Measurements from ENCODE around the gene PTGER3. TPM values are rescaled to one million over a fixed set of nuclear protein-coding genes. Genes with fewer than 3 reads are reported as not detected.
"Not testable (repeated sequence)": the region's sequence is repeated elsewhere in the genome, so short reads cannot be mapped to it uniquely, and the experiment has no call there.

The PTGER3 gene
- total and polyA plus RNA-seq, 7 donors = 0.46 to 52.4 (median 26.8) TPM

- Histone ChIP-seq H3K4me3 (no peak overlapping the region), H3K27me3 (no peaks in the 10 kb centered on the region), H3K27ac (no peak overlapping the region), H3K9me3 (no peaks in the 10 kb centered on the region), H3K36me3 (no peaks in the 10 kb centered on the region), H3K4me1 (peaks cover 0 to 30% (median 20%) of the 10 kb centered on the region in 4 donors)
- WGBS, 2 donors = 66 to 90% methylated on average over 2 of the region's 2 CpGs
- intact Hi-C loops (cut with DNase I) = no loop called here
- DNase-seq = no peak
- TF ChIP-seq POLR2AphosphoS5 (IDR thresholded peaks at IDR 0.05) (no peak), EP300 (IDR thresholded peaks at IDR 0.05) (no peak), POLR2A (IDR thresholded peaks at IDR 0.05) (no peak), CTCF (IDR thresholded peaks at IDR 0.05) (no peak)
Observed at GRCh38 chr1:70947835-70948234, 99.8 kb downstream of the PTGER3 start.

GRCh38 chr1:70945676-70946075 is 101.9 kb downstream of the PTGER3 start:
- H3K36me3 ChIP-seq = no peaks in the 10 kb centered on the region
- 92% methylated on average over 2 of the region's 2 CpGs for WGBS, 2 donors
- peaks cover 0 to 45% (median 35%) of the 10 kb centered on the region in 4 donors for H3K4me1 ChIP-seq
- H3K27ac ChIP-seq = peak overlapping the region in 1 of 4 donors; percentile 38
- H3K27me3 ChIP-seq = no peaks in the 10 kb centered on the region
- intact Hi-C loops (cut with DNase I) = no loop called here
- no peaks in the 10 kb centered on the region for H3K9me3 ChIP-seq
- TF ChIP-seq CTCF (IDR thresholded peaks at IDR 0.05) = no peak
- TF ChIP-seq POLR2A (IDR thresholded peaks at IDR 0.05) = no peak
- TF ChIP-seq POLR2AphosphoS5 (IDR thresholded peaks at IDR 0.05) = no peak
- no peak for TF ChIP-seq EP300 (IDR thresholded peaks at IDR 0.05)
- H3K4me3 ChIP-seq = no peak overlapping the region
- DNase-seq = no peak

GRCh38 chr1:70945251-70945650 is 102.4 kb downstream of the PTGER3 start:
- DNase-seq = no peak
- H3K9me3 ChIP-seq = no peaks in the 10 kb centered on the region
- no peaks in the 10 kb centered on the region for H3K36me3 ChIP-seq
- H3K4me1 ChIP-seq = peaks cover 0 to 45% (median 35%) of the 10 kb centered on the region in 4 donors
- no peak for TF ChIP-seq POLR2A (IDR thresholded peaks at IDR 0.05)
- peak in 2 of 4 donors; percentile 9 to 15 for TF ChIP-seq POLR2AphosphoS5 (IDR thresholded peaks at IDR 0.05)
- H3K27ac ChIP-seq = peak overlapping the region in 2 of 4 donors; percentile 24 to 38
- H3K4me3 ChIP-seq = no peak overlapping the region
- 76 to 84% methylated on average over 3 of the region's 3 CpGs for WGBS, 2 donors
- intact Hi-C loops (cut with DNase I) = no loop called here
- H3K27me3 ChIP-seq = no peaks in the 10 kb centered on the region

GRCh38 chr1:70941563-70941962 is 106.1 kb downstream of the PTGER3 start:
- no peak overlapping the region for H3K4me3 ChIP-seq
- peak overlapping the region in 1 of 4 donors; percentile 12 for H3K27ac ChIP-seq
- H3K27me3 ChIP-seq = no peaks in the 10 kb centered on the region
- TF ChIP-seq CTCF (IDR thresholded peaks at IDR 0.05) (no peak), POLR2A (IDR thresholded peaks at IDR 0.05) (no peak), EP300 (IDR thresholded peaks at IDR 0.05) (no peak), POLR2AphosphoS5 (IDR thresholded peaks at IDR 0.05) (no peak)
- peaks cover 0 to 42% (median 28%) of the 10 kb centered on the region in 4 donors for H3K4me1 ChIP-seq
- no peaks in the 10 kb centered on the region for H3K9me3 ChIP-seq
- DNase-seq = no peak
- intact Hi-C loops (cut with DNase I) = no loop called here
- WGBS, 2 donors = 83 to 89% methylated on average over 2 of the region's 2 CpGs
- H3K36me3 ChIP-seq = no peaks in the 10 kb centered on the region

- H3K4me3 ChIP-seq; intact Hi-C loops (cut with DNase I); DNase-seq; H3K9me3 ChIP-seq; H3K27ac ChIP-seq; H3K27me3 ChIP-seq; H3K36me3 ChIP-seq: not testable (repeated sequence)
- WGBS, 2 donors = 49 to 70% methylated on average over 2 of the region's 2 CpGs
- H3K4me1 ChIP-seq = peaks cover 0 to 30% (median 20%) of the 10 kb centered on the region in 4 donors
Observed at GRCh38 chr1:70940398-70940797, 107.2 kb downstream of the PTGER3 start.

All from sigmoid colon (tissue), 7 donors.